ENCODE measurements around the gene ITPR2.

GRCh38 chr12:26535826-26536225 is 297.2 kb downstream of the ITPR2 start:
- TF ChIP-seq POLR2A (IDR thresholded peaks at IDR 0.05) = no peak
- TF ChIP-seq EP300 (IDR thresholded peaks at IDR 0.05) = no peak

Measured in tibial nerve (tissue), 3 donors.